Nucleus accumbens (tissue), 56 donors: ENCODE results near the gene ASPDH.
A peak's percentile ranks its signal among the peaks of the same experiment; 100 is the strongest.

Source experiments
- DNase-seq, 56 donors: peaks; one replicate each; lab custom pipeline; 2025; lab: John Stamatoyannopoulos, UW

Gene ASPDH

DNA sequence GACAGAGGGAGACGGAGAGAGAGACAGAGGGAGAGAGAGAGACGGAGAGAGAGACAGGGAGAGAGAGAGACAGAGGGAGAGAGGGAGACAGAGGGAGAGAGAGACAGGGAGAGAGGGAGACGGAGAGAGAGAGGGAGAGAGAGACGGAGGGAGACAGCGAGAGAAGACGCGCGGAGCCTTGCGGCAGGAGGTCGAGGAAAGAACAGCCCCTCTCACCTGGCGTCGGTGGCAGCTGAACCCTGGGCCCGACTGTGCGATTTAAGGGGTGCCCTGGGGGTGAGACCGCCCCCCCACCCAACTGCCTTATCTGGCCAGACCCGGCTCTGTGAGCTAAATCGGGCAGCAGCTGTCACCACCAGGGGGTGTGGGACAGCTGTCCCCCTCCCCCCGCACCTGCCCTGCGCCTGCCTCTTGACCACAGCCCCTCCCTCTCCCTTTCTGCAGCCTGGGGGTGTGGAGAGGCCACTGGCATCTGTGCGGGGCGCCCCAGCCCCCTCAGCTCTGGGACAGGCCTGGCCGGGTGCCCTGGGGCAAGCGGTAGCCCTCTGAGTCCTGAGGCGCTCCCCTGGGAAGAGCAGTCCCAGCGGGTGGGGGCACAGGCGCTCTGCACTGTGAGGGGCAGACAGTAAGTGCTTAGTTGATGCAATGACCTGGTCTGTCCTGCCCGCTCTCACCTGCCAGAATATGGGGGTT is 13.5 kb downstream of the ASPDH start:
- peak in 37 of 56 donors; percentile 6 to 78 (median 45) for DNase-seq

GRCh38 chr19:50498219-50499056 is 15.3 kb downstream of the ASPDH start:
- DNase-seq, result no peak

- no peak for DNase-seq
These were observed 16.7 kb downstream of the ASPDH start for GRCh38 chr19:50497022-50497405.

DNA sequence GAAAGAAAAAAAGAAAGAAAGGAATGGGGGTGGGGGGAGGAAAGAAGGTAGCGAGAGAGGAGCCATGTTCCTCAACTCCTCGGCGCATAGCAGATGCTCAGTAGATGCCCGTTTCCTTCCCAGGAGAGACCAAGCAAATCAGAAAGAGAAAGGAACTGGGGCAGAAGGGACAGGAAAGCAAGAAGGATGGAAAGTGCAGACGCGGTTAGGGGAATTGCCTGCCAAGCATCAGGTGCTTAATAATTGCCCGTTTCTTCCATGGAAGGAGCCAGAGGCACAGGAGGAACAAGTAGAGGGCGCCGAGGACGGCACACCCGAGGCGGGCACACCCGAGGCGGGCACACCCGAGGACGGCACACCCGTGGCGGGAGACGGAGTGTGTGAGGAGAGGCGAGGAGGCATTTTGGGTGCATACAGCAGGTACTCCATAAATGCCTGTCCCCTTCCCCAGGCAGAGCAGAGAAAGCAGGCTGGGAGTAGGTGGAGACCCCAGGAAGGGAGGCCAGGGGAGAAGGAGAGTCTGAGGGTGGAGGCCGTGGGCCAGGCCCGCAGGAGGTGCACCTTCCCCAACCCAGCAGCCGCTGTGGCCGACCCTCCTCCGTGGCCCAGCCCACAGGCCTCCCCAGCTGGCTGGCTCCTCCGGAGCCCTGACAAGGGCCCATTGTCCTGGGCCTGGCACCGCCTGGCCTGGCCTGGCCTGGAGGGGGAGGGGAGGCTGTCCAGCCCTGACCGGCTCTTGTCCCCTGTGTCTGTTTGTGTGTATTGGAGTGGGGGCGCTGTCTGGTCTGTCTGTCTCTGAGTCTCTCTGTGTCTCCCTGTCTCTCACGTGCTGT is 17.3 kb downstream of the ASPDH start:
- peak in 55 of 56 donors; percentile 27 to 98 (median 91) for DNase-seq

GRCh38 chr19:50495020-50495531 is 18.6 kb downstream of the ASPDH start:
- no peak for DNase-seq

DNA sequence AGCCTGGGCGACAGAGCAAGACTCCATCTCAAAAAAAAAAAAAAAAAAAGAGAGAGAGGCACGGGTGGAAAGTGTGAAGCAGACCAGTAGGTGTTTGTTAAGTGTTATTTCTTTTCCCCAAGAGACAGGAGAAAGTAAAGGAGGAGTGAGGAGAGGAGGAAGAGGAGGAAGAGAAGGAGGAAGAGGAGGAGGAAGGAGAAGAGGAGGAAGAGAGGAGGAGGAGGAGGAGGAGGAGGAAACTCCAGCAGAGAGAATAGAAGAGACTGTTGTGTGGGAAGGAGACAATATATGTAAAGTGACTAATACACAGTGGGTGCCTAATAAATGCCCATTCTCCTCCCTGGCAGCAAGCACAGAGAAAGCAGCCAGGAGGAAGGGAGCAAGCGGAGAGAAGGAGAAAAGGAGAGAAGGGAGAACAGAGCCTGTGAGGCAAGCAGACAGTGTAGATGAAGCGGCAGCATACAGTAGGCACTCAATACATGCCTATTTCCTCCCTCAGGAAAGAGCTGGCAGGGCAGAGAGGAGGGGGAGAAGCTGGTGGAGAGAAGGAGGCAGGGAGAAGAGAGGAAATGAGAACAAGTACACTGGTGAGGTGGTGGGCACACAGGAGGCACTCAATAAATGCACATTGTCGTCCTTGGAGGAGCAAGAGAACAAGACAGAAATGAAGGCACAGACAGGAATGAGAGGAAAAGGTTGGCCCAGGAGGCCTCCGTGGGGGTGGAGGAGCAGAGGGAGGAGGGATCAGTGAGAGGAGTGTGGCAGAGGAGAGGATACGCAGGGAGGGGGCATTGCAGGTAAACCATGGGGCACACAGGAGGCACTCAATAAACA is 19.3 kb downstream of the ASPDH start:
- DNase-seq, result no peak

GRCh38 chr19:50493171-50493570 is 20.5 kb downstream of the ASPDH start:
- no peak for DNase-seq

GRCh38 chr19:50492303-50493052 is 21.2 kb downstream of the ASPDH start:
- peak in 11 of 56 donors; percentile 11 to 57 (median 38) for DNase-seq

DNA sequence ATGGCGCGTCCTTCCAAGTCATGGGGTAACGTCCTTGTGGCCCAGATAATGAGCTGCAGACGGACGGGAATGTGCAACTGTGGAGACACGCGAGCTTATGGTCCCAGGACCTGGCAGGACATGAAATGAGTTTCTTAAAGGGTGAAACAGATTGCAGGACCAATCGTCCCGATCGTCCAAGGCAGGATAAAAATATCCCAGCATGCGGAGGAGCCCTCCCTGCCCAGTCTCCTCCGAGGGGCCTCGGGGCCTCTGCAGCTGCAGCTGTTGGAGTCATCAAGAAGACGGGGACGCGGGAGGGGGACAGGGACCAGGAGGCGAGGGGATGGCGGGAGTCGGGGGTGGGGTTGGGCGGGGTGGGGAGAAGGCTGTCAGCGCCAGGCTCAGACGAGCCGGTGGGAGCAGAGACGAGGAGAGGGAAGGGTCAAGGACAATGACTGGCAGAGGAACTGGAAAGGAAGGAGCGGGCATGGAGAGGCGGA is 22.7 kb downstream of the ASPDH start:
- peak in 18 of 56 donors; percentile 8 to 62 (median 34) for DNase-seq

GRCh38 chr19:50490411-50490811 is 23.3 kb downstream of the ASPDH start:
- no peak for DNase-seq

GRCh38 chr19:50489461-50490011 is 24.2 kb downstream of the ASPDH start:
- peak in 2 of 56 donors; percentile 12 to 44 for DNase-seq

DNA sequence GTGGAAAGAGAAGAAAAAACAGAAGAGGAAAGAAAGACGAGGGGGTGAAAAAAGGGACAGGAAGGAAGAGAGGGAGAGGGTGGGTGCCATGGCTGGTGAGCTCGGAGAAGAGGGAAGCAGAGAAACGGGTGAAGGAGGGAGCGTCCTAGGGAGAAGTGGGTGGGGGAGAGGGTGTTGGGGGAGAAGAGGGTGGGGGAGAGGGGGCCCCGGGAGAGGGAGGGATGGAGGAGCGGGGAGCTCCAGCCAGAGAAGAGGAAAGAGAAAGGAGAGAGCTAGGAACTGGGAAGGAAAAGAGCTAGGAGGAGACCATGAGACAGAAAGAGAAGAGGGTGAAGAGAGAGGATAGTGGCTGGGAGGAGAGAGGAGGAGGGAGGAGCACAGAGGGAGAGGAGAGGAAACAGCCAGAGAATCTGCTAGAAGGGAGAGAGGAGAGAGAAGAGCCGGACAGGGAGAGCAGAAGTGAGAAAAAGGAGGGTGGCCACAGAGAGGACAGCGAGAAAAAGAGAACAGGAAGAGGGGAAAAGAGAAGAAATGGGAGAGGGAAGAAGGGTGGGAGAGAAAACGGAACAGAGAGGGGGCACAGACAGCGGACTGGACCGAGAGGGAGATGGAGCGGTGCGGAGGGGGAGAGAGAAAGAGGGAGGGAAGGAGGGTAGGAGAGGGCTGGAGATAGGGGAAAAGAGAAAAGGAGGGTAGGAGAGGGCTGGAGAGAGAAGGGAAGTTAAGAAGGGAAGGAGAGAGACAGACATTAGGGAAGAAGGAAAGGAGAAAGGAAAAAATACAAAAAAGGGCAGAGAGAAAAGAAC is 25.1 kb downstream of the ASPDH start:
- DNase-seq, result no peak

GRCh38 chr19:50486823-50487515 is 26.7 kb downstream of the ASPDH start:
- peak in 7 of 56 donors; percentile 5 to 40 (median 13) for DNase-seq

- DNase-seq, result no peak
These were observed 28.3 kb downstream of the ASPDH start for GRCh38 chr19:50485284-50485955.

DNA sequence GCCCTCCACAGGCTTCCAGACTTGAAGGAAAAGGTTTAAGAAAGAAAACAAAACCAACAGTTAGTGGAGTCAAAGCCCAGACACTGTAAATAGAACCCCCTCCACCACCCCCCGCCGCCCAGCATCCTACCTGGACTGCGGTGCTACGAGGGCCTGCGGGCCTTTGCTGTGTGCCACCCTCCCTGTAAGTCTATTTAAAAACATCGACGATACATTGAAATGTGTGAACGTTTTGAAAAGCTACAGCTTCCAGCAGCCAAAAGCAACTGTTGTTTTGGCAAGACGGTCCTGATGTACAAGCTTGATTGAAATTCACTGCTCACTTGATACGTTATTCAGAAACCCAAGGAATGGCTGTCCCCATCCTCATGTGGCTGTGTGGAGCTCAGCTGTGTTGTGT is 30.8 kb downstream of the ASPDH start:
- DNase-seq, result no peak

- DNase-seq, result no peak
These were observed 31.4 kb downstream of the ASPDH start for GRCh38 chr19:50482271-50482855.
